HFFc6 (cell line): ENCODE results near the gene PAPPA. TPM values are rescaled to one million over a fixed set of nuclear protein-coding genes. Genes with fewer than 3 reads are reported as not detected.

Experiments
- DNase-seq: peaks from one replicate; pipeline ENCODE4 v3.0.0-alpha.2; 2018
- H3K27ac Mint-ChIP-seq: 2 replicates; pipeline ENCODE4 v1.8.0; 2020; ENCODE audit warnings: mild to moderate bottlenecking, mixed read lengths
- H3K27me3 Mint-ChIP-seq: 2 replicates; pipeline ENCODE4 v1.8.0; 2021; ENCODE audit warnings: mild to moderate bottlenecking, moderate library complexity, mixed read lengths; ENCODE audit not compliant: insufficient read depth
- H3K36me3 Mint-ChIP-seq: 2 replicates; pipeline ENCODE4 v1.8.0; 2021; ENCODE audit warnings: low read depth, mixed read lengths
- H3K4me1 Mint-ChIP-seq: 2 replicates; pipeline ENCODE4 v1.8.0; 2020; ENCODE audit warnings: low read depth, mixed read lengths
- H3K4me3 Mint-ChIP-seq: 2 replicates; pipeline ENCODE4 v1.8.0; 2020; ENCODE audit warnings: mild to moderate bottlenecking, moderate library complexity, mixed read lengths
- H3K9me3 Mint-ChIP-seq: 2 replicates; pipeline ENCODE4 v1.8.0; 2020; ENCODE audit warnings: mild to moderate bottlenecking, mixed read lengths
- CTCF ChIP-seq: fragments of 200-600 bp; sonication (generic); IDR thresholded peaks from 2 replicates; pipeline ENCODE4 v1.5.0; 2021; ENCODE audit warnings: antibody characterized with exemption, mild to moderate bottlenecking
- total RNA-seq, 6 experiments: library from RNA; stranded (reverse); fragmentation: NEBNext Ultra II Directional; extraction: Animal tissue kit (Norgen Biotek cat#: 25700); gene quantifications; 2 replicates in 1 of 6; 3 replicates in 5 of 6; pipeline ENCODE4 v1.2.3, GENCODE V29; 2021

Gene PAPPA
- total RNA-seq, 6 experiments from 2014 or later, result 8.2 to 13.2 (median 12.3) TPM

GRCh38 chr9:116276196-116276493 lies 122.6 kb downstream of the PAPPA start:
- H3K36me3 Mint-ChIP-seq, result peaks cover 27% of the 10 kb centered on the region
- H3K27me3 Mint-ChIP-seq, result no peaks in the 10 kb centered on the region
- no peak for DNase-seq
- no peak for TF ChIP-seq CTCF
- no peak overlapping the region for H3K27ac Mint-ChIP-seq
- H3K4me1 Mint-ChIP-seq, result peaks cover 32% of the 10 kb centered on the region
- no peaks in the 10 kb centered on the region for H3K9me3 Mint-ChIP-seq
- no peak overlapping the region for H3K4me3 Mint-ChIP-seq

GRCh38 chr9:116276651-116277121 lies 123.1 kb downstream of the PAPPA start:
- no peak for DNase-seq
- Mint-ChIP-seq H3K4me3 (no peak overlapping the region), H3K4me1 (peaks cover 28% of the 10 kb centered on the region), H3K27ac (no peak overlapping the region), H3K36me3 (peaks cover 21% of the 10 kb centered on the region), H3K9me3 (no peaks in the 10 kb centered on the region), H3K27me3 (no peaks in the 10 kb centered on the region)
- no peak for TF ChIP-seq CTCF

- DNase-seq, result no peak
- no peak for TF ChIP-seq CTCF
- peaks cover 5% of the 10 kb centered on the region; the same call in 1 of the 2 replicates for H3K36me3 Mint-ChIP-seq
- H3K27ac Mint-ChIP-seq, result no peak overlapping the region
- peaks cover 1% of the 10 kb centered on the region; the same call in 1 of the 2 replicates for H3K27me3 Mint-ChIP-seq
- H3K4me1 Mint-ChIP-seq, result peaks cover 28% of the 10 kb centered on the region
- no peak overlapping the region for H3K4me3 Mint-ChIP-seq
- no peaks in the 10 kb centered on the region for H3K9me3 Mint-ChIP-seq
These were observed 124.7 kb downstream of the PAPPA start for GRCh38 chr9:116278326-116278725.

- H3K9me3 Mint-ChIP-seq, result no peaks in the 10 kb centered on the region
- H3K36me3 Mint-ChIP-seq, result peaks cover 7% of the 10 kb centered on the region
- H3K27me3 Mint-ChIP-seq, result peaks cover 2% of the 10 kb centered on the region; the same call in 1 of the 2 replicates
- H3K4me3 Mint-ChIP-seq, result no peak overlapping the region
- H3K27ac Mint-ChIP-seq, result no peak overlapping the region
- no peak for TF ChIP-seq CTCF
- peaks cover 23% of the 10 kb centered on the region for H3K4me1 Mint-ChIP-seq
- DNase-seq, result no peak
These were observed 125.6 kb downstream of the PAPPA start for GRCh38 chr9:116279230-116279629.

GRCh38 chr9:116280529-116280928 lies 126.9 kb downstream of the PAPPA start:
- DNase-seq, result no peak
- Mint-ChIP-seq H3K9me3 (no peaks in the 10 kb centered on the region), H3K27me3 (peaks cover 2% of the 10 kb centered on the region; the same call in 1 of the 2 replicates), H3K4me1 (peaks cover 15% of the 10 kb centered on the region), H3K27ac (no peak overlapping the region), H3K4me3 (no peak overlapping the region), H3K36me3 (peaks cover 13% of the 10 kb centered on the region)
- no peak for TF ChIP-seq CTCF

GRCh38 chr9:116282597-116282996 lies 129.0 kb downstream of the PAPPA start:
- H3K27me3 Mint-ChIP-seq, result peaks cover 2% of the 10 kb centered on the region; the same call in 1 of the 2 replicates
- H3K4me1 Mint-ChIP-seq, result peaks cover 15% of the 10 kb centered on the region
- H3K4me3 Mint-ChIP-seq, result no peak overlapping the region
- peaks cover 19% of the 10 kb centered on the region for H3K36me3 Mint-ChIP-seq
- H3K27ac Mint-ChIP-seq, result no peak overlapping the region
- H3K9me3 Mint-ChIP-seq, result no peaks in the 10 kb centered on the region
- no peak for DNase-seq
- TF ChIP-seq CTCF, result no peak
